BJ (cell line): Measurements from ENCODE around the gene PABPC1L. TPM values are rescaled to one million over a fixed set of nuclear protein-coding genes. Genes with fewer than 3 reads are reported as not detected.

Source experiments
- CTCF ChIA-PET: fragments of 350-600 bp; formaldehyde crosslinking; extraction: SDS; loops from one replicate; lab custom pipeline; 2021; ENCODE audit warnings: antibody characterized with exemption, inconsistent platforms; lab: Yijun Ruan, JAX
- POLR2A ChIA-PET: fragments of 300-600 bp; sonication (Branson Sonifier 250); formaldehyde crosslinking; extraction: SDS; loops from one replicate; lab custom pipeline; 2021; ENCODE audit warnings: antibody characterized with exemption; lab: Charles Lee
- DNase-seq: peaks from one replicate; pipeline ENCODE4 v3.0.0-alpha.2; 2011; ENCODE audit warnings: low read depth
- H3K27me3 ChIP-seq: 2 replicates; pipeline ENCODE4 v1.6.0; 2011; ENCODE audit warnings: low read length; ENCODE audit not compliant: control insufficient read depth, insufficient read depth
- H3K36me3 ChIP-seq: 2 replicates; pipeline ENCODE4 v1.5.1; 2011; ENCODE audit warnings: low read length; ENCODE audit not compliant: control insufficient read depth, insufficient read depth
- H3K4me3 ChIP-seq: 2 replicates; pipeline ENCODE4 v1.5.1; 2011; ENCODE audit warnings: low read depth, mild to moderate bottlenecking, control low read depth, low read length
- polyA plus RNA-seq: library from polyadenylated mRNA; depleted of rRNA; stranded (reverse); fragments of >200 nt; gene quantifications from 2 replicates; pipeline ENCODE4 v1.2.3, GENCODE V29; 2011
- TF ChIP-seq, protein P1 (sequence below): IDR thresholded peaks from 2 replicates; pipeline ENCODE4 v1.5.1; 2011; ENCODE audit warnings: low read depth, mild to moderate bottlenecking, control low read depth, inconsistent platforms, low read length, moderate library complexity; ENCODE audit not compliant: insufficient read depth

PABPC1L gene
- polyA plus RNA-seq, 1 experiment = 55.0 TPM

DNA sequence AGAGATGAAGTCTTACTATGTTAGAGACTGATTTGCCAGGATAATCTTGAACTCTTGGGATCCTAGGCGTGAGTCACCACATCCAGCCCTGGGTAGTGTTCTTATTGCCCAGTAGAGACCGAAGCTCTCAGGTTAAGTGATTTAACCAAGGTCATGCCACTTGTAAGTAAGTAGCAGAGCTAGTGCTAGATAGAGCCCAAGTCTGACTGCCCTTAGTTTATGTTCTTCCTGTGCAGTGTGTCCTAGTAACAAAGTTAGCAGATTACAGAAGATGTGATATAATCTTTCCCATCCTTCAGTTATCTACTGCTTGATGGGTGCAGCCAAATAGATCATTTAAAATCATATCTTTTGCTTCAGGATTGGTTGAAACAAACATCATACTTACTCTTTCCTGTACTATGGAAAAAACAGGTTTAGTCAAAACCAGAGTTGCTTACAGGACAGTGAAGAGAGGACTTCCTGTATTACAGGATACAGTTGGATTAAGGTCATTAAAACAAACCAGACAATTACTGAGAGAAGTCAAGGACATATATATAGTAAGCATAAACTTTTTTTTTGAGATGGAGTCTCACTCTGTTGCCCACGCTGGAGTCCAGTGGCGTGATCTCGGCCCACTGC, 9.5 kb upstream of the PABPC1L start:
- TF ChIP-seq, protein P1, sequence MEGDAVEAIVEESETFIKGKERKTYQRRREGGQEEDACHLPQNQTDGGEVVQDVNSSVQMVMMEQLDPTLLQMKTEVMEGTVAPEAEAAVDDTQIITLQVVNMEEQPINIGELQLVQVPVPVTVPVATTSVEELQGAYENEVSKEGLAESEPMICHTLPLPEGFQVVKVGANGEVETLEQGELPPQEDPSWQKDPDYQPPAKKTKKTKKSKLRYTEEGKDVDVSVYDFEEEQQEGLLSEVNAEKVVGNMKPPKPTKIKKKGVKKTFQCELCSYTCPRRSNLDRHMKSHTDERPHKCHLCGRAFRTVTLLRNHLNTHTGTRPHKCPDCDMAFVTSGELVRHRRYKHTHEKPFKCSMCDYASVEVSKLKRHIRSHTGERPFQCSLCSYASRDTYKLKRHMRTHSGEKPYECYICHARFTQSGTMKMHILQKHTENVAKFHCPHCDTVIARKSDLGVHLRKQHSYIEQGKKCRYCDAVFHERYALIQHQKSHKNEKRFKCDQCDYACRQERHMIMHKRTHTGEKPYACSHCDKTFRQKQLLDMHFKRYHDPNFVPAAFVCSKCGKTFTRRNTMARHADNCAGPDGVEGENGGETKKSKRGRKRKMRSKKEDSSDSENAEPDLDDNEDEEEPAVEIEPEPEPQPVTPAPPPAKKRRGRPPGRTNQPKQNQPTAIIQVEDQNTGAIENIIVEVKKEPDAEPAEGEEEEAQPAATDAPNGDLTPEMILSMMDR = no peak
- Histone ChIP-seq H3K4me3 (no peak overlapping the region), H3K36me3 (peaks cover 12% of the 10 kb centered on the region), H3K27me3 (no peaks in the 10 kb centered on the region)
- no peak for DNase-seq
- ChIA-PET CTCF (no interaction called here), POLR2A (no interaction called here)

DNA sequence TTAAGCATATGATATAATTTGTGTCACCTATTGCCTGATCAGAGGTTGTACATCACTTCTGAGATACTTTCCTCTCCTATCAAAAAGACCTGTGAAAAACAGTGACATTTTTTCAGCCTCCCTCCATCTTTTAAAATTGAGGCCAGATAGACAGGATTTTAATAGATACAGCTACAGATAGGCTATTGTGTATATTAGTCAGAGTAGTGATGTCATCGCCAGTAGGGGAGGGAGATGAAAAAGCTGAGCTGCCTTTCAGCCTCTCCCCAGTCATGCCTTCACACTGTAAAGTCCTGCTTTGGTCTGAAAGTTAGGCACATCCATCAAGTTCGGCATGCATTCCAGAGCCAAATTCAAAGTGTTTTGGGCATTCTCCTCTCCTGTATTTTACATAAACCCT, 7.9 kb upstream of the PABPC1L start:
- POLR2A ChIA-PET = no interaction called here
- peaks cover 14% of the 10 kb centered on the region for H3K36me3 ChIP-seq
- CTCF ChIA-PET = interaction anchor here (1.4 to 1.5 kb wide), 2 partner anchors 14 to 389 kb away, joined by 3 to 6 read pairs; no protein-coding TSS in a partner anchor

DNA sequence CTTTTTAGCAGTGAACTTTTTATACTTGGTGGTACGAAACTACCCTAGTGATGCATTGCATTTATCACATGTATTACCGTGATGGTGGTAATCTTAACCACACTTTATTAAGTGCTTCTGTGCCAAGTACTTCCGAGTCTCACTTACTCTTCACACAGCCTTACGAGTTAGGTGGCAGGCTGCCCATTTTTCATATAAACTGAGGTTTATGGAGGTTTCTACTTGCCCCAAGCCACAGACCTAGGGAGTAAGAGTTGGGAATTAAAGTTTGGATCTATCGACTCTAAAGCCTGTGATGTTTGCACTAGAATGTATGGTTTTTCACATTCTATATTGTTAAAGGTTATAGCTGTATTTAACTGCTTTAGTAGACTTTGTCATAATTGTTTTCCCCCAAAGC, 5.5 kb upstream of the PABPC1L start:
- DNase-seq = no peak
- POLR2A ChIA-PET = no interaction called here
- Histone ChIP-seq H3K27me3 (no peaks in the 10 kb centered on the region), H3K4me3 (no peak overlapping the region), H3K36me3 (peaks cover 19% of the 10 kb centered on the region)
- CTCF ChIA-PET = no interaction called here
- TF ChIP-seq, protein P1 = no peak

More for the DNA sequence above, 7.9 kb upstream of the PABPC1L start:
- Histone ChIP-seq H3K4me3 (no peak overlapping the region), H3K27me3 (no peaks in the 10 kb centered on the region)
- TF ChIP-seq, protein P1 = no peak
- DNase-seq = no peak

DNA sequence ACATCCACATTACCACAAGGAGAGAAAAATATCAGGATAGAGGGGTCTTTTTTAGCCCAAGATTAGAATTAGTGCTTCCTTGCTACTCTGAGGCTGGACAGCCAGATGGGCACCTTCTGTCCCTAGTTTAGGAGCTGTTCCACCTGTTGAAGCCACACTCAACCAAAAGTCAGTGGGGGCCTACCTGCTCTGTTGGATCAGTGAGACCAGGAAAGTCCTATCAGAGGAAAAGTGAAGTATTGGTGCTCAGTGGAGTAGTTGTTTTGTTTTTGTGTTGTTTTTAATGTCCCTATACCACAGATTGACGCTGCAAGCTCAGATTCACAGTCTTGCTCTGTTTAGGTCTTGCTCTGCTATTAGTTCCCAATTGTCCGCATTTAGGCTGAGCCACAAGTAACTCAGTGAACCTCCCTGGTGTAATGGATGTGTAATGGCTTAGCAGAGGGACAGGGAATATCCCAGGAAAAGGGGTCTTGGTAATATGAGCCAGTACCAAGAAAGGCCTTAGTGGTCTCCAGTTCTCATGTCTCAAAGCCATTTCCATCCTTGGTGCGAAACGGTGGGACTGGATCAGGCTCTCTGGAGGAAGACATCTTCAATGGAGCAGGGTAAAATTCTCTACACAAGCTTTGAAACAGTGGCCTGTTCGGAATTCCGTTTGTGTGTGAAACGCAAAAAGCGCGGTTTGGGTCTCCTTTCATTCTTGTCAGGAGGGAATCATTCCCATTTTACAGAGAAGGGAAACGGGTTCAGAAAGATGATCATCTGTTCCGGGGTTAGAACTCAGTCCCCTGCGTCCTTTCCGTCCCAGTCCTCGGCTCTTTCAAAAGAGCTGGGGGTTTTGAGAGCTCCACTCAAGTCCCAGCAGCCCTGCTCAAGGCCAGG, 631 bp upstream of the PABPC1L start:
- POLR2A ChIA-PET = no interaction called here
- DNase-seq = no peak
- H3K27me3 ChIP-seq = no peaks in the 10 kb centered on the region
- peaks cover 15% of the 10 kb centered on the region for H3K36me3 ChIP-seq
- CTCF ChIA-PET = interaction anchor here (0.6 to 1.1 kb wide), 4 partner anchors 26 to 382 kb away, joined by 3 to 4 read pairs (median 3); no protein-coding TSS in a partner anchor
- H3K4me3 ChIP-seq = peak overlapping the region; percentile 50
- TF ChIP-seq, protein P1 = no peak

DNA sequence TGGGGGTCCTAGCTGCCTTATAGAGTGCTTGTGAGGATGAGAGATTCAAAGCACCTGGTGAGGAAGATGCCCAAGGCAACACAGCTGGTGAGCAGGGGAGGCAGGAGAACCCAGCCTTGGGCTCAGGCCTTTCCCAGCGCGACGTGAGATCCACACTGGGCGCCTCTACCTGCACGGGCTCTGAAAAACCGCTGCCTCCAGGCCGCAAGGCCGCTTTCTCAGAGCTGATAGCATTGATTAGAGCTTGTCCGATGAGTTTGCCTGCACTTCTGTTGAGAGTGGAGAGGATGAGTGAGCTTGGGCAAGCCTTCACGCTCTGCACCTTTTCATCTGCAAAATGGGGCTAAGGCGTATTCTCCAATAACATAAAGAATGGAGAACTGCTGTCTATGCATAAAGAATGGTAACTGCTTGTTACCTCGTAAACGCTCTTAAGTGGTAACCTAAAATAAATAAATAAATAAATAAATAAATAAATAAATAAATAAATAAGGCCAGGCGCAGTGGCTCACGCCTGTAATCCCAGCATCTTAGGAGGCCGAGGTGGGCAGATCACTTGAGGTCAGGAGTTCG, 916 bp downstream of the PABPC1L start:
- Histone ChIP-seq H3K4me3 (peak overlapping the region; percentile 50), H3K36me3 (peaks cover 11% of the 10 kb centered on the region), H3K27me3 (no peaks in the 10 kb centered on the region)
- POLR2A ChIA-PET = no interaction called here
- no peak for DNase-seq
- CTCF ChIA-PET = interaction anchor here (0.7 to 1.4 kb wide), 2 partner anchors 66 to 380 kb away, joined by 3 read pairs; no protein-coding TSS in a partner anchor
- TF ChIP-seq, protein P1 = no peak
